Activated CD8-positive, alpha-beta T cell treated with anti-CD3 and anti-CD28 coated beads, Interleukin-2, amount 10 ng/mL, durations not matched to agents 7 days and 5 days (primary cell): ENCODE results near the gene FLOT1. TPM values are rescaled to one million over a fixed set of nuclear protein-coding genes. Genes with fewer than 3 reads are reported as not detected.
A peak's percentile ranks its signal among the peaks of the same experiment; 100 is the strongest.

Source experiments
- ATAC-seq: fragments of 150-1000 bp; cut with Tn5 transposase; one replicate; pipeline ENCODE4 v1.10.0; 2021; ENCODE audit warnings: moderate library complexity
- CTCF ChIA-PET: fragments of 350-600 bp; sonication (Branson Sonifier 250); formaldehyde crosslinking; loops from one replicate; lab custom pipeline; 2021; ENCODE audit warnings: antibody characterized with exemption; lab: Charles Lee
- POLR2A ChIA-PET: fragments of 350-600 bp; sonication (Branson Sonifier 250); formaldehyde crosslinking; loops from one replicate; lab custom pipeline; 2021; ENCODE audit warnings: antibody characterized with exemption; lab: Charles Lee
- DNase-seq: peaks from one replicate; pipeline ENCODE4 v3.0.0-alpha.2; 2020
- H3K27ac Mint-ChIP-seq: one replicate; pipeline ENCODE4 v1.8.0; 2021; ENCODE audit warnings: mild to moderate bottlenecking, mixed read lengths
- H3K27me3 Mint-ChIP-seq: one replicate; pipeline ENCODE4 v1.8.0; 2021; ENCODE audit warnings: low read depth, mixed read lengths
- H3K36me3 Mint-ChIP-seq: one replicate; pipeline ENCODE4 v1.8.0; 2021; ENCODE audit warnings: low read depth, mixed read lengths
- H3K4me1 Mint-ChIP-seq: one replicate; pipeline ENCODE4 v1.8.0; 2021; ENCODE audit warnings: low read depth, mixed read lengths
- H3K4me3 Mint-ChIP-seq: one replicate; pipeline ENCODE4 v1.8.0; 2021; ENCODE audit warnings: mild to moderate bottlenecking, mixed read lengths
- H3K9me3 Mint-ChIP-seq: one replicate; pipeline ENCODE4 v1.8.0; 2022; ENCODE audit warnings: mixed read lengths; ENCODE audit not compliant: insufficient read depth
- total RNA-seq, 2 experiments: library from RNA; stranded (reverse); gene quantifications; one replicate each; pipeline ENCODE4 v1.2.3, GENCODE V29; 2021

The FLOT1 gene, protein sequence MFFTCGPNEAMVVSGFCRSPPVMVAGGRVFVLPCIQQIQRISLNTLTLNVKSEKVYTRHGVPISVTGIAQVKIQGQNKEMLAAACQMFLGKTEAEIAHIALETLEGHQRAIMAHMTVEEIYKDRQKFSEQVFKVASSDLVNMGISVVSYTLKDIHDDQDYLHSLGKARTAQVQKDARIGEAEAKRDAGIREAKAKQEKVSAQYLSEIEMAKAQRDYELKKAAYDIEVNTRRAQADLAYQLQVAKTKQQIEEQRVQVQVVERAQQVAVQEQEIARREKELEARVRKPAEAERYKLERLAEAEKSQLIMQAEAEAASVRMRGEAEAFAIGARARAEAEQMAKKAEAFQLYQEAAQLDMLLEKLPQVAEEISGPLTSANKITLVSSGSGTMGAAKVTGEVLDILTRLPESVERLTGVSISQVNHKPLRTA
- total RNA-seq = 100 to 1,000 TPM; 314 to 317 TPM

DNA sequence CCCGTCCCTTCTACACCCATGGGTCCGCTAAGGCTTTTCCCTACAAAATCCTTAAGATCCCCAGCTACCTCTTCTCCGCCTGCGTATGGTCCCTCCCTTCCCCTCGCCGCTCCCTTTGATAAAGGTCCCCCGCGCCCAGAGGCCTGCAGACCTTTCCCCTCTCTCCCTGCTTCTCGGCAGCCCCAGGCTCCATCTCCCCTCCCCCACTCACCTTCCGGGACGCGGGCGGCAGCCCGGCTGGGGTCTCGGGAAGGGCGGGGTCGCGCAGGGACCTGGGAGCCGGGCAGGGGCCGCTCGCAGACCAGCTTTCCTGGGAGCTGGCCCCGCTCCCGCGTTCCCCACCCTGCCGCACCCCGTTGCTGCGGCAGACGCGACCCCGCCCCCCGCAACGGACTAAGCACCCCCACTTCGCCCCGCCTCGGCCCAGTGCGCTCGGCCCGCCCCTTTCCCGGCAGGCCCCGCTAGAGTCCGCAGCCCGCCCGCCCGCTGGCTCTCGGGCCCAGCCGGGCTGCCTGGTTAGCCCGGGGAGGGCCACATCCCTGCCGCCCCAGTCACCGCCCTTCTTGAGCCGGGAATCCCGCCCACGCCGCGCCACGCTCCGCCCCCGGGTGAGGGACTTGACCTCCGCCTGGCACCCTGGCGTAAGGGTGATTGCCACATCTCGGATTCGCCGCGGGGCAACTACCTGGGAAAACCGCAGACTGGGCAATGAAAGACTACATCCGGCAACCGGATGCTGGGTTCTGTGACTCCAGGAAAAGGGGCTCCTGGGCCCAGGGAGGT is at the start of gene FLOT1:
Gene FLOT1, minus strand, starts transcription at position 372 of the 783 bp plus-strand sequence. CDS start 498 bp downstream, outside the sequence.
- peak; percentile 78 for ATAC-seq
- Mint-ChIP-seq H3K9me3 (peaks cover 4% of the 10 kb centered on the region), H3K4me3 (peak within 1 kb of the TSS; percentile 99), H3K27ac (peak within 1 kb of the TSS; percentile 96), H3K4me1 (peaks cover 69% of the 10 kb centered on the region), H3K36me3 (peaks cover 62% of the 10 kb centered on the region), H3K27me3 (no peaks in the 10 kb centered on the region)
- DNase-seq = peak; percentile 98
- CTCF ChIA-PET = interaction anchor here (0.9 to 2.5 kb wide), 14 partner anchors 11 to 86 kb away, joined by 3 to 13 read pairs (median 4); no protein-coding TSS in a partner anchor
- POLR2A ChIA-PET = interaction anchor here (0.5 to 3.5 kb wide), 15 partner anchors 10 to 213 kb away, joined by 3 to 40 read pairs (median 4); no protein-coding TSS in a partner anchor

DNA sequence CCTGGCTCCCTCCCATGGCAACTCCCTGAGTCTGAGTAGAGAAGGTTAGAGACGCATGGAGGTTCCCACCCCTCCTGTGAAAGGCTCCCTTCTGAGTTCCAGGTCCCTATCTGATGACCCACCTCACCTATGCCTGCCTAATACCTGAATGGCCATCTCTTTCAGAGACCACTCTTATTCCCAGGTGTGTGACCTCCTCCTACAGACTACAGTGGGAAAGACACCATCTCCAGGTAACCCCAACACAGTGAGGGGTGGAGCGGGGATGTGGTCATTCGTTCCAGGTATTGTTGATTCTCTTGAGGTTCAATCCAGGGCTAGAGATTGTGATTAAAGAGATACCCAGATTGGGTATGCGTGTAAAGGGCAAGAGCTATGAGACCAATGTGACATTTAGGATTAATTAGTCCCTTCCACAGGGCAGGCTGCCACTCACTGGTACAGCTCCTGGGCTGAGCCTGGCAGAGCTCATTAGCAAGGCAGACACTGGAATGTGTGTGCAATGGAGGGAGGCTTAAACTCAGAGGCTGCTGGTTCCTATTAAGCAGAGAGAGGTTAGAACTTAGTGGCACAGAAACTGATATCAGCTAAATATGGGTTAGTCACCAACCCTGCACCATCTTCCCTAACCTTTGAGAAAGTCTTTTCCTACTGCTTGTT is 48.4 kb upstream of the FLOT1 start:
- Mint-ChIP-seq H3K27me3 (no peaks in the 10 kb centered on the region), H3K36me3 (peaks cover 8% of the 10 kb centered on the region), H3K4me1 (peaks cover 88% of the 10 kb centered on the region), H3K9me3 (no peaks in the 10 kb centered on the region), H3K4me3 (no peak overlapping the region), H3K27ac (peak overlapping the region; percentile 79)
- ATAC-seq (no peak), DNase-seq (no peak)
- POLR2A ChIA-PET = interaction anchor here (1.4 to 6.1 kb wide), 3 partner anchors 14 to 23 kb away, joined by 3 to 46 read pairs (median 4); no protein-coding TSS in a partner anchor
- CTCF ChIA-PET = interaction anchor here (0.8 to 1.9 kb wide), 9 partner anchors 13 to 289 kb away, joined by 3 to 6 read pairs (median 3); partner anchors contain the start of gene IER3

DNA sequence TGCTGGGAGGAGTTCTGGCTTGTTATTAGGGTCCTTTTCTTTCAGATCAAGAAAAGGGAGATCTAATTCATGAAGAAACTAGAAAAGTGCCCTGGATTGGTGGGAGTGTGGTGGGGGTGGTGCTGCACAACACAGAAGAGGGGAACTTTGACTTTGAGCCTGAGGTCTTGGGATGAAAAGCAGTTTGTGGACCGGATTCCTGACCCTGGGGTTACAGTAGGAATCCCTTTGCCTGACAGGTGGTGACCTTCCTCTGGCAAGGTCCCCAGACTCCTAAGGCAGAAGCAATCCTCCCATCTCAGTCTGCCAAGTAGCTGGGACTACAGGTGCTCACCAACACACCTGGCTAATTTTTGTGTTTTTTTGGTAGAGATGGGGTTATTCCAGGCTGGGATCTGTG is 47.1 kb upstream of the FLOT1 start:
- H3K27ac Mint-ChIP-seq = peak overlapping the region; percentile 90

DNA sequence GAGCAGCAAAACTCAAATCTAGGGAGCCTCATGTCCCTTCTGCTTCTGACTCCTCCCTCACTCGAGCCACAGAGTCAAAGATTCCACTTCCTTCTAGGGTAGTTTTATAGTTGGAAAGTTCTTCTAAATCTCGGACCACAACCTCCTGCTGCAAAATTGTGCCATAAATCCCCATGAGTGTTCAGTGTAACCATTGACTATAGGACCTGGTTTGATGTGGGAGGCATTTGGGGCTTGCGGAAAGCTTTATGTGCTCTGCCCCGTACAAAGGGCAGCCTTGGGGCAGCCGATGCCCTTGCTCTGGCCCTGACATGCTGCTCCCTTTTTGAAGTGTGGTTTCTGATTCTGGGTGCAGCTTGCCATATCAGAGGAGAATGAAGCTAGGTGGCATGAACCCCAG is 45.5 kb upstream of the FLOT1 start:
- no peaks in the 10 kb centered on the region for H3K27me3 Mint-ChIP-seq
- H3K36me3 Mint-ChIP-seq = peaks cover 11% of the 10 kb centered on the region
- ATAC-seq (peak; percentile 83), DNase-seq (peak; percentile 77)
- H3K9me3 Mint-ChIP-seq = no peaks in the 10 kb centered on the region
- H3K27ac Mint-ChIP-seq = peak overlapping the region; percentile 90
- H3K4me3 Mint-ChIP-seq = peak overlapping the region; percentile 53
- ChIA-PET CTCF (interaction anchor here (0.6 to 3.0 kb wide), 17 partner anchors 9 to 300 kb away, joined by 3 to 14 read pairs (median 7); partner anchors contain the start of gene IER3), POLR2A (interaction anchor here (0.6 to 6.1 kb wide), 11 partner anchors 12 to 683 kb away, joined by 3 to 46 read pairs (median 3); partner anchors contain the start of gene IER3)
- H3K4me1 Mint-ChIP-seq = peaks cover 76% of the 10 kb centered on the region

More for the DNA sequence above, 47.1 kb upstream of the FLOT1 start:
- Mint-ChIP-seq H3K9me3 (no peaks in the 10 kb centered on the region), H3K4me1 (peaks cover 88% of the 10 kb centered on the region), H3K27me3 (no peaks in the 10 kb centered on the region), H3K36me3 (peaks cover 11% of the 10 kb centered on the region), H3K4me3 (peak overlapping the region; percentile 53)
- ChIA-PET POLR2A (interaction anchor here (1.0 to 6.1 kb wide), 3 partner anchors 22 to 63 kb away, joined by 6 to 46 read pairs (median 13); partner anchors contain the start of gene IER3), CTCF (interaction anchor here (0.7 to 3.0 kb wide), 9 partner anchors 26 to 298 kb away, joined by 3 to 14 read pairs (median 6); partner anchors contain the start of gene IER3)
- ATAC-seq (no peak), DNase-seq (no peak)

DNA sequence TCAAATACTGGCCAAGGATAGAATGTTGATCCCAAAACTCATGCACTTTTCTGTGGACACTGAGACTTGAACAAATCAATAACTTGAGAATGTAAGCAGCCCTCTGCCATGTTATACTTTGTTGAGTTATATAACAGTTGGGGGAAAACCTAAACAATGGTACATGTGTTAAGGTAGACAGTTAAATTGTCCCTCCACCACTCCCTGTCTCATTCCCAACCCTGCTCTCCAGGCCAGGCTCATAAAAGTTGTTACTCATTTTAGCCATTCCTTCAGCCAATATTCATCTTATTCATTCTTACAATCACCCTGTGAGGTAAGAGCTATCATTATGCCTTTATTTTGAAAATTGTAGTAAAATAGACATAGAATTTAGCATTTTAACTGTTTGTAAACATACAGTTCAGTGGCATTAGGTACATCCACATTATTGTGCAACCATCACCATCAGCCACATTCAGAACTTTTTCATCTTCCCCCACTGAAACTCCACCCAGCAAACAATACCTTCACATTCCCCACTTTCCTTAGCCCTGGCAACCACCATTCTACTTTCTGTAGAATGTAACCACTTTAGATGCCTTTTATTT is 40.0 kb upstream of the FLOT1 start:
- ATAC-seq = no peak
- DNase-seq = no peak
- no peak overlapping the region for H3K4me3 Mint-ChIP-seq
- no peaks in the 10 kb centered on the region for H3K9me3 Mint-ChIP-seq
- peaks cover 5% of the 10 kb centered on the region for H3K36me3 Mint-ChIP-seq
- H3K27me3 Mint-ChIP-seq = no peaks in the 10 kb centered on the region
- ChIA-PET CTCF (interaction anchor here (0.9 to 2.3 kb wide), 6 partner anchors 10 to 305 kb away, joined by 3 to 12 read pairs (median 4); no protein-coding TSS in a partner anchor), POLR2A (interaction anchor here (1.1 to 2.2 kb wide), 5 partner anchors 9 to 39 kb away, joined by 3 to 9 read pairs (median 4); partner anchors contain the start of gene IER3)
- H3K27ac Mint-ChIP-seq = peak overlapping the region; percentile 5
- H3K4me1 Mint-ChIP-seq = peaks cover 76% of the 10 kb centered on the region

DNA sequence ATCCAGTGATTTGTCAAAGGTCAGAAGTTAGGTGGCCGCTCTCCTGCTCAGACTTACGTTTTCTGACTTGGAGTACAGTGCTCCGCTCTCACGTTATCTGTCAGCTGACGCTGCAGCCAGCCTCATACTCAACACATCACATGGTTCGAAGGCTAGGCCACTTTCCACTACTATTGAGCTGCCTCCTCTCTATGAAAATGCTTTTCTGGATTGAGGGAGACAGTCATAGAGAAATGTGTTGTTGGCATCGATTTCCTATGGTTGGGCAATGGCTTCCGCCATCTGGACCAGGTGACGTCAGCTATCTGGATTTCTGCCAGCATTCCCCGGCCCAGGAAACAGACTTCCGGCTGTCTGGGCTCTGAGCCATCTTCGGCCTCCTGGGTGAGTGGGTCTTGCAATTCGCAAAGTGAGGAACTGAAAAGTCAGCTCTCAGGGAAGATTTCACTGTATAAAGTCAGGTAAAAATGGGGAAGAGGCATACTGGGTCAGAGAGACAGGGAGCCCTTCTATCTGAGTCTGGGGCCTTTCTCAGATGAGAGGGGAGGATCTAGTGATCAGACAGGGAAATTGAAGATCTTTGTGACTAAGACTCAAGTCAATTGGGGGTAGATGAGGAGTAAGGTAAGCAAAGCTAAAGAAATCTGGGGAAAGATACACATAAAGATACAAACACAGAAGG is 39.4 kb upstream of the FLOT1 start:
- no peak for DNase-seq

DNA sequence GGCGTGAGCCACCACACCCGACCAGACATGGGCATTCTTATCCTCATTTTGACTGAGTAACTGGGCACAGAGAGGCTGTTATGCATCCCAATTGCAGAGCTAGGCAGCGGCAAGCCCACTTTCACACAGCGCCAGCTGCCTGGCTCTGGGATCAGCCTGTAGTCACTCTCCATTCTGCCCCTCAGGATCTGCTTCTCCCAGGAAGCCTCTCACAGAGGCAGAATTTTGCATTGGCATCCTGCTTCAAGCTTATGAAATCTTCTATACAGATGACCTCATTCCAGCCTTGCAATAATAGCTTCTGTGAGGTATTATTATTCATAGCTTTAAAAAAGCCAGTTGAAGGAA is 38.9 kb upstream of the FLOT1 start:
- ATAC-seq (no peak), DNase-seq (no peak)
- ChIA-PET CTCF (interaction anchor here (0.7 to 2.3 kb wide), 6 partner anchors 9 to 306 kb away, joined by 3 to 12 read pairs (median 5); partner anchors contain the start of gene IER3), POLR2A (interaction anchor here (1.1 to 2.2 kb wide), 5 partner anchors 12 to 37 kb away, joined by 3 to 9 read pairs (median 5); partner anchors contain the start of gene IER3)
- peaks cover 2% of the 10 kb centered on the region for H3K36me3 Mint-ChIP-seq
- no peak overlapping the region for H3K4me3 Mint-ChIP-seq
- H3K27ac Mint-ChIP-seq = no peak overlapping the region
- no peaks in the 10 kb centered on the region for H3K9me3 Mint-ChIP-seq
- no peaks in the 10 kb centered on the region for H3K27me3 Mint-ChIP-seq
- peaks cover 76% of the 10 kb centered on the region for H3K4me1 Mint-ChIP-seq

More for the DNA sequence above, 39.4 kb upstream of the FLOT1 start:
- Mint-ChIP-seq H3K4me3 (no peak overlapping the region), H3K27ac (peak overlapping the region; percentile 48), H3K9me3 (no peaks in the 10 kb centered on the region), H3K4me1 (peaks cover 76% of the 10 kb centered on the region), H3K36me3 (peaks cover 5% of the 10 kb centered on the region), H3K27me3 (no peaks in the 10 kb centered on the region)
- CTCF ChIA-PET = interaction anchor here (0.7 to 2.3 kb wide), 7 partner anchors 9 to 306 kb away, joined by 3 to 12 read pairs (median 4); partner anchors contain the start of gene IER3
- no peak for ATAC-seq
- POLR2A ChIA-PET = interaction anchor here (1.1 to 2.2 kb wide), 6 partner anchors 9 to 38 kb away, joined by 3 to 9 read pairs (median 4); partner anchors contain the start of gene IER3

DNA sequence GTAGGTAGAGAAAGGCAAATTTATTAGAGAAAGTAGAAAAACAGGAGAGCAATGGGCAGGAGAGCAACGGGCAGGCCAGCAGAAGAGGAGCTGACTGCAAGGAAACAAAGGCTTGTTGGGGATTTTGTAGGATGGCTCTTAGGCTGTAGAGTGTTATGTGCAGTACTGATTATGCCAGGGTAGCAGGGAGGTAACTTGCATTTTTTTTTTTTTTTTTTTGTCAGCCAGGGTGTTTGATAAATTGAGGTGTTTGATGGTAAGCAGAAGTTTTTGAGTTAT is 38.1 kb upstream of the FLOT1 start:
- Mint-ChIP-seq H3K4me3 (no peak overlapping the region), H3K9me3 (no peaks in the 10 kb centered on the region), H3K27me3 (no peaks in the 10 kb centered on the region), H3K36me3 (peaks cover 2% of the 10 kb centered on the region), H3K4me1 (peaks cover 70% of the 10 kb centered on the region), H3K27ac (no peak overlapping the region)
- ChIA-PET CTCF (interaction anchor here (1.0 to 2.3 kb wide), 2 partner anchors 8 to 11 kb away, joined by 3 to 11 read pairs; no protein-coding TSS in a partner anchor), POLR2A (interaction anchor here (1.8 to 2.2 kb wide), 2 partner anchors 13 to 14 kb away, joined by 5 to 9 read pairs; no protein-coding TSS in a partner anchor)
- no peak for ATAC-seq
- no peak for DNase-seq

- ATAC-seq = no peak
- no peak overlapping the region for H3K4me3 Mint-ChIP-seq
- H3K27me3 Mint-ChIP-seq = no peaks in the 10 kb centered on the region
- no peak for DNase-seq
- peaks cover 69% of the 10 kb centered on the region for H3K4me1 Mint-ChIP-seq
- no peaks in the 10 kb centered on the region for H3K9me3 Mint-ChIP-seq
- POLR2A ChIA-PET = interaction anchor here (0.8 to 2.2 kb wide), 3 partner anchors 13 to 14 kb away, joined by 3 to 9 read pairs (median 5); no protein-coding TSS in a partner anchor
- H3K27ac Mint-ChIP-seq = no peak overlapping the region
- CTCF ChIA-PET = interaction anchor here (1.0 to 2.3 kb wide), 2 partner anchors 8 to 10 kb away, joined by 3 to 11 read pairs; no protein-coding TSS in a partner anchor
- peaks cover under 1% of the 10 kb centered on the region for H3K36me3 Mint-ChIP-seq
Measured at GRCh38 chr6:30779850-30780641, 37.6 kb upstream of the FLOT1 start.
